Gastrocnemius medialis (tissue), 4 donors: ENCODE results near the gene NR2E1. TPM values are rescaled to one million over a fixed set of nuclear protein-coding genes. Genes with fewer than 3 reads are reported as not detected.

Experiments
- ATAC-seq, 2 donors: fragments of 150-250 bp; one replicate each; pipeline ENCODE4 v1.9.1; 2016
- DNase-seq, 2 donors: peaks; one replicate each; pipeline ENCODE4 v3.0.0-alpha.2; 2019
- H3K27ac ChIP-seq, 4 donors: fragments of 200-600 bp; sonication (generic); 1 replicate in 1 of 4; 2 replicates in 3 of 4; pipeline ENCODE4 v1.5.1; 2016 to 2018; ENCODE audit warnings: mild to moderate bottlenecking in 2 of 4, moderate library complexity in 1 of 4
- H3K27me3 ChIP-seq, 3 donors: fragments of 200-600 bp; sonication (generic) in 2 of 3; 1 replicate in 1 of 3; 2 replicates in 2 of 3; pipeline versions ENCODE4 v1.5.1 to v1.6.0; 2016 to 2019; ENCODE audit warnings: mild to moderate bottlenecking in 1 of 3, moderate library complexity in 1 of 3
- H3K36me3 ChIP-seq, 2 donors: fragments of 200-600 bp; sonication (generic) in 1 of 2; one replicate each; pipeline ENCODE4 v1.5.1; 2017 to 2018
- H3K4me1 ChIP-seq, 2 donors: fragments of 200-600 bp; sonication (generic) in 1 of 2; one replicate each; pipeline ENCODE4 v1.5.1; 2016 to 2017; ENCODE audit warnings: mild to moderate bottlenecking in 2 of 2
- H3K4me3 ChIP-seq, 4 donors: fragments of 200-600 bp; sonication (generic) in 3 of 4; 1 replicate in 1 of 4; 2 replicates in 3 of 4; pipeline ENCODE4 v1.5.1; 2016 to 2019; ENCODE audit warnings: mild to moderate bottlenecking in 2 of 4
- H3K9me3 ChIP-seq, 3 donors: fragments of 200-600 bp; sonication (generic) in 2 of 3; 1 replicate in 1 of 3; 2 replicates in 2 of 3; pipeline ENCODE4 v1.5.1; 2016 to 2019
- POLR2A ChIP-seq, 2 donors: fragments of 450-650 bp; IDR thresholded peaks; one replicate each; pipeline ENCODE4 v1.6.1; 2017; ENCODE audit warnings: antibody characterized with exemption in 2 of 2, mild to moderate bottlenecking in 2 of 2, moderate library complexity in 2 of 2
- in situ Hi-C, 4 donors: fragments of 200-750 bp; cut with MboI; loops; one replicate each; pipeline versions ENCODE4 v1.15.0 to v1.8.0; 2017; ENCODE audit warnings: low sequenced_read_pairs in 4 of 4
- intact Hi-C: fragments of 100-400 bp; cut with DNase I; formaldehyde crosslinking; loops from one replicate; pipeline ENCODE4 v1.15.1; 2023; ENCODE audit warnings: low total_unique reads
- total RNA-seq, 4 donors: library from RNA; depleted of rRNA; stranded (reverse); fragments of >200 nt; gene quantifications; one replicate each; pipeline versions ENCODE4 v1.1.0 to v1.2.3, GENCODE V29; 2016
- TF ChIP-seq, protein P1 (sequence below), 5 experiments: fragments of 450-650 bp in 3 of 5; fragments of 200-600 bp in 2 of 5; sonication (generic) in 2 of 5; IDR thresholded peaks in 4 of 5; conservative IDR thresholded peaks in 1 of 5; 1 replicate in 4 of 5; 2 replicates in 1 of 5; pipeline ENCODE4 v1.5.1; 2016 to 2019; ENCODE audit warnings: antibody characterized with exemption in 5 of 5, mild to moderate bottlenecking in 3 of 5, moderate library complexity in 3 of 5

The NR2E1 gene
- total RNA-seq, 4 donors from 2014 or later = not detected

GRCh38 chr6:108209738-108210137, 43.9 kb downstream of the NR2E1 start:
- no peaks in the 10 kb centered on the region for H3K27me3 ChIP-seq
- TF ChIP-seq, protein P1, sequence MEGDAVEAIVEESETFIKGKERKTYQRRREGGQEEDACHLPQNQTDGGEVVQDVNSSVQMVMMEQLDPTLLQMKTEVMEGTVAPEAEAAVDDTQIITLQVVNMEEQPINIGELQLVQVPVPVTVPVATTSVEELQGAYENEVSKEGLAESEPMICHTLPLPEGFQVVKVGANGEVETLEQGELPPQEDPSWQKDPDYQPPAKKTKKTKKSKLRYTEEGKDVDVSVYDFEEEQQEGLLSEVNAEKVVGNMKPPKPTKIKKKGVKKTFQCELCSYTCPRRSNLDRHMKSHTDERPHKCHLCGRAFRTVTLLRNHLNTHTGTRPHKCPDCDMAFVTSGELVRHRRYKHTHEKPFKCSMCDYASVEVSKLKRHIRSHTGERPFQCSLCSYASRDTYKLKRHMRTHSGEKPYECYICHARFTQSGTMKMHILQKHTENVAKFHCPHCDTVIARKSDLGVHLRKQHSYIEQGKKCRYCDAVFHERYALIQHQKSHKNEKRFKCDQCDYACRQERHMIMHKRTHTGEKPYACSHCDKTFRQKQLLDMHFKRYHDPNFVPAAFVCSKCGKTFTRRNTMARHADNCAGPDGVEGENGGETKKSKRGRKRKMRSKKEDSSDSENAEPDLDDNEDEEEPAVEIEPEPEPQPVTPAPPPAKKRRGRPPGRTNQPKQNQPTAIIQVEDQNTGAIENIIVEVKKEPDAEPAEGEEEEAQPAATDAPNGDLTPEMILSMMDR (IDR thresholded peaks at IDR 0.05 in 4 of 5, conservative IDR thresholded peaks at IDR 0.05 in 1 of 5) = no peak
- TF ChIP-seq POLR2A (IDR thresholded peaks at IDR 0.05) = no peak
- intact Hi-C loops (no loop called here), in situ Hi-C loops (no loop called here)
- H3K27ac ChIP-seq = no peak overlapping the region
- H3K9me3 ChIP-seq = no peaks in the 10 kb centered on the region
- ATAC-seq (no peak), DNase-seq (no peak)
- no peak overlapping the region for H3K4me3 ChIP-seq
- H3K4me1 ChIP-seq = no peaks in the 10 kb centered on the region
- H3K36me3 ChIP-seq = peaks cover 0 to 22% of the 10 kb centered on the region in 2 donors

DNA sequence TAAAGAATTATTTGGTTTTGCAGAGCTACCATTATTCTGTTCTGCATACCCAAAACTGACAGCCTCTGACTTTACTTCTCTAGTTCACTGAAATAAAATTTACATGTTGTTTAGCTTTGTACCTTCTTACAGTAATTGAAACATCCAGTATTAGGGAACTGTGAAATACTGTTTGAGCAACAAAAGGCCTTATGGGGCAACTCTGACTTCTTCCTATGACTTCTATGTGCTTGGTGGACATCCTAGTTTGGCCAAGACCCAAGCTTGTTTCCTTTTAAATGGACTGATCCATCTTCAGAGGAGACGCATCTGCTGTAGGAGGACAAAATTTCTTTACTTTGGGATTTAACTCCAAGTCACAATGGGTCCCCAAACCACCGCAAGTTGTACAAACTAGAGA, 44.7 kb downstream of the NR2E1 start:
- no peak overlapping the region for H3K27ac ChIP-seq
- H3K4me1 ChIP-seq = no peaks in the 10 kb centered on the region
- no peaks in the 10 kb centered on the region for H3K27me3 ChIP-seq
- ATAC-seq (no peak), DNase-seq (no peak)
- H3K36me3 ChIP-seq = peaks cover 0 to 22% of the 10 kb centered on the region in 2 donors
- no peak overlapping the region for H3K4me3 ChIP-seq
- H3K9me3 ChIP-seq = no peaks in the 10 kb centered on the region
- intact Hi-C loops (no loop called here), in situ Hi-C loops (no loop called here)
- TF ChIP-seq POLR2A (IDR thresholded peaks at IDR 0.05) = no peak
- TF ChIP-seq, protein P1 (IDR thresholded peaks at IDR 0.05 in 4 of 5, conservative IDR thresholded peaks at IDR 0.05 in 1 of 5) = no peak

DNA sequence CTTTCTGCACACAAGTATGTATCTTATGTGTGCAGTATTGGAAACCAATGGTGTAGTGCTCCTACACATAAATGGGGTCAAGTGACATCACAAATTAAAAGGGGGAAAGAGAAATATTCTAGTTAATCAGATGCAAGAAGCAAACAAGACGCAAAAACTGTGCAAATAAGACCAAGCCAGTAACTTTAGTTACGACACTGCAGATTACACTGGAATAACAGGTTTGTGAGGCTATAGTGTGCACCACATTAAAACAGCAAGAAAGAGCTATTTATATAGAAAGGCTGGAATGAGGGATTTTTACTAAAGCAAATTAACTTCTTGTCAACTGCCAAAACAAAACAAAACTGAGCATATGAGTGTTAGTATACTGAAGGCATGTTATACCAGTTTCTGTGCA, 45.8 kb downstream of the NR2E1 start:
- Histone ChIP-seq H3K4me3 (no peak overlapping the region), H3K27ac (no peak overlapping the region), H3K9me3 (no peaks in the 10 kb centered on the region), H3K36me3 (peaks cover 0 to 27% of the 10 kb centered on the region in 2 donors), H3K4me1 (no peaks in the 10 kb centered on the region), H3K27me3 (no peaks in the 10 kb centered on the region)
- in situ Hi-C loops (no loop called here), intact Hi-C loops (no loop called here)
- DNase-seq = no peak
- no peak for ATAC-seq
- no peak for TF ChIP-seq POLR2A (IDR thresholded peaks at IDR 0.05)
- TF ChIP-seq, protein P1 (IDR thresholded peaks at IDR 0.05 in 4 of 5, conservative IDR thresholded peaks at IDR 0.05 in 1 of 5) = no peak

DNA sequence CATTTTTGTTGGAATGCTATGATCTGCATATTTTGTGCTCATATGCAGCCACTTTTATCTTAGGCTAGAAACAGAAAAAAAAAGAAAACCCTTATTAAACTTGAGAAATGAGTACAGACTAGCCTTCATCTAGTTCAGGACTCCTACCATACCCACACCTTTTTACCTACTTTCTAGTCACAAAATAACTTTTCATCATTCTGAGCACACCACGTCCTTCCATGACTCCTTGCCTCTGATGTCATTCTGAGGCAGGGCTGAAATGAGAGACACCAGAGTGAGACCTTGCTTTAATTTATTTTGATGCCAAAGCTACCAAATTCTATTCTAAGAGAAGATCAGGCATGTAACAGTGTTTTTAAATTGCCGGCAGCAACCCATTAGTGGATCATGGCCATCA, 56.2 kb downstream of the NR2E1 start:
- DNase-seq = no peak
- H3K27me3 ChIP-seq = no peaks in the 10 kb centered on the region
- intact Hi-C loops = no loop called here
- TF ChIP-seq, protein P1 (IDR thresholded peaks at IDR 0.05 in 4 of 5, conservative IDR thresholded peaks at IDR 0.05 in 1 of 5) = no peak
- TF ChIP-seq POLR2A (IDR thresholded peaks at IDR 0.05) = no peak
- H3K36me3 ChIP-seq = peaks cover 0 to 41% of the 10 kb centered on the region in 2 donors
- no peaks in the 10 kb centered on the region for H3K9me3 ChIP-seq
- H3K27ac ChIP-seq = no peak overlapping the region
- no peak overlapping the region for H3K4me3 ChIP-seq
- in situ Hi-C loops = no loop called here
- ATAC-seq = no peak
- peaks cover 2 to 4% of the 10 kb centered on the region in 2 donors for H3K4me1 ChIP-seq

- intact Hi-C loops = no loop called here
Observed at GRCh38 chr6:108222504-108222903, 56.7 kb downstream of the NR2E1 start.

More at GRCh38 chr6:108222504-108222903, 56.7 kb downstream of the NR2E1 start:
- TF ChIP-seq POLR2A (IDR thresholded peaks at IDR 0.05) = no peak
- TF ChIP-seq, protein P1 (IDR thresholded peaks at IDR 0.05 in 4 of 5, conservative IDR thresholded peaks at IDR 0.05 in 1 of 5) = no peak
- H3K27me3 ChIP-seq = no peaks in the 10 kb centered on the region
- no peak for ATAC-seq
- H3K9me3 ChIP-seq = no peaks in the 10 kb centered on the region
- in situ Hi-C loops = no loop called here
- no peak overlapping the region for H3K27ac ChIP-seq
- peaks cover 0 to 41% of the 10 kb centered on the region in 2 donors for H3K36me3 ChIP-seq
- peaks cover 7 to 9% of the 10 kb centered on the region in 2 donors for H3K4me1 ChIP-seq
- DNase-seq = no peak
- H3K4me3 ChIP-seq = no peak overlapping the region
